GM23338 (cell line): ENCODE measurements around the gene FUZ. TPM values are rescaled to one million over a fixed set of nuclear protein-coding genes. Genes with fewer than 3 reads are reported as not detected.

ENCODE experiments used
- CREB1 ChIP-seq: fragments of 250-450 bp; sonication (Bioruptor Pico); IDR thresholded peaks from 2 replicates; pipeline ENCODE4 v1.5.0; 2020; ENCODE audit warnings: low read depth, mild to moderate bottlenecking, moderate library complexity
- ETS1 ChIP-seq: IDR thresholded peaks from 2 replicates; pipeline ENCODE4 v1.6.1; 2016; ENCODE audit warnings: antibody characterized with exemption
- EZH2phosphoT487 ChIP-seq: fragments of 200-600 bp; sonication (generic); IDR thresholded peaks from one replicate; pipeline ENCODE4 v1.8.1; 2018; ENCODE audit warnings: antibody characterized with exemption; ENCODE audit not compliant: unreplicated experiment
- JUNB ChIP-seq: IDR thresholded peaks from one replicate; pipeline ENCODE4 v1.6.1; 2016; ENCODE audit warnings: antibody characterized with exemption; ENCODE audit not compliant: unreplicated experiment
- REST ChIP-seq: IDR thresholded peaks from one replicate; pipeline ENCODE4 v1.6.1; 2018; ENCODE audit warnings: antibody characterized with exemption; ENCODE audit not compliant: unreplicated experiment
- STAT1 ChIP-seq: IDR thresholded peaks from one replicate; pipeline ENCODE4 v1.6.1; 2016; ENCODE audit warnings: antibody characterized with exemption; ENCODE audit not compliant: unreplicated experiment
- ZNF114 ChIP-seq: fragments of 250-450 bp; sonication (Bioruptor Pico); IDR thresholded peaks from 2 replicates; pipeline ENCODE4 v1.5.0; 2020; ENCODE audit warnings: mild to moderate bottlenecking, moderate library complexity
- ZNF331 ChIP-seq: fragments of 250-450 bp; sonication (Bioruptor Pico); IDR thresholded peaks from 2 replicates; pipeline ENCODE4 v1.5.0; 2020; ENCODE audit warnings: low read depth, mild to moderate bottlenecking, moderate library complexity
- ZNF462 ChIP-seq: fragments of 250-450 bp; sonication (Bioruptor Pico); IDR thresholded peaks from 2 replicates; pipeline ENCODE4 v1.5.0; 2020; ENCODE audit warnings: mild to moderate bottlenecking, moderate library complexity
- polyA plus RNA-seq: library from polyadenylated mRNA; unstranded; fragments of >200 nt; fragmentation: Nextera tagmentation; extraction: Ambion mirVana; gene quantifications from 2 replicates; pipeline ENCODE4 v1.2.1, GENCODE V29; 2016
- total RNA-seq: library from RNA; depleted of rRNA; stranded (reverse); fragments of >200 nt; shearing (Covaris generic); gene quantifications from 2 replicates; pipeline ENCODE4 v1.2.3, GENCODE V29; 2014

FUZ gene
- total and polyA plus RNA-seq, 2 experiments from 2014 or later: 24.3 to 34.8 TPM

DNA sequence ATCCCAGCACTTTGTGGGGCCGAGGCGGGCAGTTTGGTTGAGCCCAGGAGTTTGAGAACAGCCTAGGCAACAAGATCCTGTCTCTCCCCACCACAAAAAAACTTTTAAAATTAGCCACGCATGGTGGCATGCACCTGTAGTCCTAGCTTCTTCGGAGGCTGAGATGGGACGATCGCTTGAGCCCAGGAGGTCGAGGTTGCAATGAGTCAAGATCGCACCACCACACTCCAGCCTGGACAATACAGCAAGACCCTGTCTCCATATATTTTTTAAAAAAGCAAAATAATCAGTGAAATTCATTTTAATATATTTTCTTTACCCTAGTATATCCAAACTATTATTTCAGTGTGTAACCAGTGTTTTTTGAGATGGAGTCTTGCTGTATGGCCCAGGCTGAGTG lies 38.1 kb downstream of the FUZ start (continued):
- TF ChIP-seq ZNF462 (CRISPR knock-in tag) (no peak), EZH2phosphoT487 (no peak), STAT1 (no peak), ETS1 (no peak), ZNF114 (CRISPR knock-in tag) (no peak), REST (no peak), JUNB (no peak), CREB1 (no peak), ZNF331 (CRISPR knock-in tag) (no peak)
